A549 treated with Hydrocortisone at 1 μM for 4 hours (cell line): ENCODE results near the gene TLR5. TPM values are rescaled to one million over a fixed set of nuclear protein-coding genes. Genes with fewer than 3 reads are reported as not detected.

ENCODE experiments used
- total RNA-seq: library from RNA; stranded (reverse); fragments of 200-300 nt; extraction: Qiagen RNA extraction; gene quantifications from 5 replicates; pipeline ENCODE4 v1.2.3, GENCODE V29; 2022

The TLR5 gene, protein sequence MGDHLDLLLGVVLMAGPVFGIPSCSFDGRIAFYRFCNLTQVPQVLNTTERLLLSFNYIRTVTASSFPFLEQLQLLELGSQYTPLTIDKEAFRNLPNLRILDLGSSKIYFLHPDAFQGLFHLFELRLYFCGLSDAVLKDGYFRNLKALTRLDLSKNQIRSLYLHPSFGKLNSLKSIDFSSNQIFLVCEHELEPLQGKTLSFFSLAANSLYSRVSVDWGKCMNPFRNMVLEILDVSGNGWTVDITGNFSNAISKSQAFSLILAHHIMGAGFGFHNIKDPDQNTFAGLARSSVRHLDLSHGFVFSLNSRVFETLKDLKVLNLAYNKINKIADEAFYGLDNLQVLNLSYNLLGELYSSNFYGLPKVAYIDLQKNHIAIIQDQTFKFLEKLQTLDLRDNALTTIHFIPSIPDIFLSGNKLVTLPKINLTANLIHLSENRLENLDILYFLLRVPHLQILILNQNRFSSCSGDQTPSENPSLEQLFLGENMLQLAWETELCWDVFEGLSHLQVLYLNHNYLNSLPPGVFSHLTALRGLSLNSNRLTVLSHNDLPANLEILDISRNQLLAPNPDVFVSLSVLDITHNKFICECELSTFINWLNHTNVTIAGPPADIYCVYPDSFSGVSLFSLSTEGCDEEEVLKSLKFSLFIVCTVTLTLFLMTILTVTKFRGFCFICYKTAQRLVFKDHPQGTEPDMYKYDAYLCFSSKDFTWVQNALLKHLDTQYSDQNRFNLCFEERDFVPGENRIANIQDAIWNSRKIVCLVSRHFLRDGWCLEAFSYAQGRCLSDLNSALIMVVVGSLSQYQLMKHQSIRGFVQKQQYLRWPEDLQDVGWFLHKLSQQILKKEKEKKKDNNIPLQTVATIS
- 0.11 to 0.18 TPM (median 0.17 TPM) in 5 replicates for total RNA-seq

DNA sequence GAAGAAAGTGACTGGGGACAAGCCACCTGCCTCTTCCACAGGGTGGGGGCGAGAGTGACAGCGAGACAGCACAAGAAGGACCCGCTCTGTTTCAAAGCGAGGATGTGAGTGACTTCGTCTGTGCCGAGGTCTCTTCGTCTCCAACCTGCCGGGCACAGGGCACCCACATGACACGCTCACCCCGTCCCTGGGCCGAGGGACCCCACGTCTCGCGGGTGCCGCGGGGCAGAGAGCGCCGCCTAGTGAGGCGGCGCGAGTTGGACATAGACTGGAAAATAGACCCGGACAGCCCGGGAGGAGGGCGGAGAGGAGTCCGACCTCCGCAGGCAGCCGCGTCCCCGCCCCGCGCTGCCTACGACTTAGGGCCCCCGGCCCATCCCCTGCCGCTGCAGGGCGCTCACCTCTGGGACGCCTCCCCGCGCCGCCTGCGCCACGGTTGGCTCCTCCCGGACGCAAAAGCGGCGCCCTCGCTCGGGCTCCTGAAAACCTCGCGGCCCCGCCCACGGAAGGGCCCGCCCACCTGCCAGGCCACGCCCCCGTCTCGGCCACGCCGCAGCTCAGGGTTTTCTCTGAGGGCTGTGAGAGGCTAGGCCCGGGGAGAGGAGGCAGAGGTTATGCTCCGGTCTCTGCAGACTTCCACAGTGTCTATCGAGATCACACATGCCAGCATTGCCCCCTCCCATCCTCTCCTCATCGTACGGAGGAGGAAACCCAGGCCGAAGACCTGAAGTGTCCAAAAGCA lies at the start of gene TLR5:
TLR5 (minus strand) TSS at position 454 of the 742 bp plus-strand sequence. CDS start 30,217 bp downstream, outside the sequence.

Other genes with a start within 250 kb of the TLR5 start
- gene SUSD4, start 220.9 kb upstream of the TLR5 start, total RNA-seq = 0.57 to 0.91 TPM (median 0.77 TPM) in 5 replicates